Measurements from ENCODE around the gene LENG1. TPM values are rescaled to one million over a fixed set of nuclear protein-coding genes. Genes with fewer than 3 reads are reported as not detected.

The LENG1 gene
- total and polyA plus RNA-seq, 9 of the 15 experiments (the other 6 are each of a cell fraction or from before 2014, with no cell fraction given): 0.30 to 10.5 (median 4.7) TPM

- no peak for TF ChIP-seq MITF (IDR thresholded peaks at IDR 0.05)
- no peak for TF ChIP-seq CAMTA2 (CRISPR knock-in tag; conservative IDR thresholded peaks at IDR 0.05)
- no peak for TF ChIP-seq ZEB2 (IDR thresholded peaks at IDR 0.05)
- no peak for TF ChIP-seq HNRNPH1 (optimal IDR thresholded peaks at IDR 0.05; ENCODE audit: low read depth, low read length)
- TF ChIP-seq CBFA2T2 (conservative IDR thresholded peaks at IDR 0.05): no peak
- TF ChIP-seq RAD51 (IDR thresholded peaks at IDR 0.05; ENCODE audit: borderline replicate concordance, low read depth): no peak
- TF ChIP-seq RBFOX2 (IDR thresholded peaks at IDR 0.05; ENCODE audit: low read depth, low read length): peak; percentile 86
- TF ChIP-seq ZBTB43 (CRISPR knock-in tag; IDR thresholded peaks at IDR 0.05): no peak
- TF ChIP-seq PHF20 (IDR thresholded peaks at IDR 0.05; ENCODE audit: partially characterized antibody): peak; percentile 42
- TF ChIP-seq ELF1 (tag; IDR thresholded peaks at IDR 0.05): no peak
- no peak for TF ChIP-seq XRCC4 (IDR thresholded peaks at IDR 0.05; ENCODE audit: extremely low read depth, insufficient read depth, insufficient read length)
- peak; percentile 18 for TF ChIP-seq HMGN3 (IDR thresholded peaks at IDR 0.05; ENCODE audit: borderline replicate concordance, extremely low read depth, insufficient read length, low read depth, low read length)
- TF ChIP-seq ZFPM2 (CRISPR knock-in tag; IDR thresholded peaks at IDR 0.05): no peak
- TF ChIP-seq ZKSCAN8 (CRISPR knock-in tag; IDR thresholded peaks at IDR 0.05): no peak
- 0 out of 2 replicates have a peak, but pooled peaks have one; percentile 17 for TF ChIP-seq ETV1 (tag; conservative IDR thresholded peaks at IDR 0.05; ENCODE audit: low read depth)
- no peak; the same call in 1 of the 2 replicates for TF ChIP-seq TOE1 (IDR thresholded peaks at IDR 0.05; ENCODE audit: borderline replicate concordance)
- no peak for TF ChIP-seq TOE1 (CRISPR knock-in tag; IDR thresholded peaks at IDR 0.05; ENCODE audit: borderline replicate concordance, low read depth)
- TF ChIP-seq MTF1 (CRISPR knock-in tag; IDR thresholded peaks at IDR 0.05; ENCODE audit: borderline replicate concordance): no peak
- no peak for TF ChIP-seq ZBTB34 (CRISPR knock-in tag; IDR thresholded peaks at IDR 0.05)
- peak; percentile 39; the same call in 1 of the 2 replicates for TF ChIP-seq ZNF431 (CRISPR knock-in tag; IDR thresholded peaks at IDR 0.05)
- no peak for TF ChIP-seq SNIP1 (IDR thresholded peaks at IDR 0.05; ENCODE audit: low read depth)
- no peak for TF ChIP-seq BRF2 (IDR thresholded peaks at IDR 0.05; ENCODE audit: borderline replicate concordance, insufficient read depth, insufficient read length)
- TF ChIP-seq ZFX (CRISPR knock-in tag; IDR thresholded peaks at IDR 0.05): peak; percentile 91
- TF ChIP-seq CBX1 (IDR thresholded peaks at IDR 0.05; ENCODE audit: low read depth): no peak
- TF ChIP-seq POLR2A (conservative IDR thresholded peaks at IDR 0.05): peak; percentile 82
These were observed 21.6 kb downstream of the LENG1 start, which contains the start of gene CNOT3 (continued) for GRCh38 chr19:54137699-54138488.

Measured in K562 (cell line).